PC-3 (cell line): ENCODE data around the gene KIAA0040.

ENCODE experiments used
- CTCF ChIP-seq: fragments of 300-600 bp; sonication (generic); conservative IDR thresholded peaks from 2 replicates; pipeline ENCODE4 v1.5.1; 2017; ENCODE audit warnings: antibody characterized with exemption, low read depth, mild to moderate bottlenecking, low read length
- EZH2 ChIP-seq: fragments of 300-600 bp; sonication (generic); IDR thresholded peaks from one replicate; pipeline ENCODE4 v1.6.1; 2017; ENCODE audit warnings: antibody characterized with exemption, mild to moderate bottlenecking, low read length; ENCODE audit not compliant: unreplicated experiment
- EZH2phosphoT487 ChIP-seq: fragments of 300-600 bp; sonication (generic); IDR thresholded peaks from 2 replicates; pipeline ENCODE4 v1.6.1; 2018; ENCODE audit warnings: mild to moderate bottlenecking, antibody characterized with exemption, low read length, borderline replicate concordance

- TF ChIP-seq CTCF (no peak), EZH2 (no peak), EZH2phosphoT487 (no peak)
Measured at GRCh38 chr1:175133673-175134435, 58.7 kb downstream of the KIAA0040 start.
